Heart left ventricle (tissue), 16 donors: ENCODE measurements around the gene COL23A1. TPM values are rescaled to one million over a fixed set of nuclear protein-coding genes. Genes with fewer than 3 reads are reported as not detected.

Experiments
- ATAC-seq, 4 donors: fragments of 200-7000 bp; cut with Tn5 transposase; one replicate each; pipeline ENCODE4 v1.9.1; 2020 to 2022; ENCODE audit warnings: moderate library complexity in 4 of 4, mild to moderate bottlenecking in 3 of 4, moderate number of reproducible peaks in 1 of 4
- DNase-seq, 5 donors: peaks; one replicate each; pipeline ENCODE4 v3.0.0-alpha.2; 2020
- H3K27ac ChIP-seq, 12 donors: fragments of 200-600 bp; sonication (generic) in 4 of 12; one replicate each; pipeline versions ENCODE4 v1.5.0 to v1.8.0; 2016 to 2022; ENCODE audit warnings: mild to moderate bottlenecking in 2 of 12
- H3K27me3 ChIP-seq, 9 donors: fragments of 200-600 bp; sonication (generic) in 2 of 9; one replicate each; pipeline versions ENCODE4 v1.5.1 to v1.8.0; 2016 to 2022; ENCODE audit warnings: mild to moderate bottlenecking in 3 of 9
- H3K36me3 ChIP-seq, 9 donors: fragments of 200-600 bp; sonication (generic) in 2 of 9; one replicate each; pipeline versions ENCODE4 v1.5.0 to v1.8.0; 2018 to 2022; ENCODE audit warnings: mild to moderate bottlenecking in 2 of 9
- H3K4me1 ChIP-seq, 12 donors: fragments of 200-600 bp; sonication (generic) in 4 of 12; one replicate each; pipeline versions ENCODE4 v1.5.0 to v1.8.0; 2016 to 2022; ENCODE audit warnings: mild to moderate bottlenecking in 3 of 12
- H3K4me3 ChIP-seq, 12 donors: fragments of 200-600 bp; sonication (generic) in 4 of 12; one replicate each; pipeline versions ENCODE4 v1.5.0 to v1.8.0; 2017 to 2022; ENCODE audit warnings: mild to moderate bottlenecking in 9 of 12, moderate library complexity in 4 of 12
- H3K9me3 ChIP-seq, 12 donors: fragments of 200-600 bp; sonication (generic) in 4 of 12; one replicate each; pipeline versions ENCODE4 v1.5.0 to v1.8.0; 2016 to 2022; ENCODE audit warnings: mild to moderate bottlenecking in 1 of 12
- POLR2A ChIP-seq, 2 donors: fragments of 450-650 bp; IDR thresholded peaks; one replicate each; pipeline ENCODE4 v1.6.1; 2017; ENCODE audit warnings: antibody characterized with exemption in 2 of 2, mild to moderate bottlenecking in 2 of 2, moderate library complexity in 2 of 2
- WGBS, 4 donors: extraction: QIAGEN DNeasy Blood & Tissue Kit in 2 of 4; methylation state at CpG; one replicate each; pipeline versions ENCODE4 v1.1.5 to v1.1.7; 2013 to 2018; 5-methylcytosine and 5-hydroxymethylcytosine counted together
- intact Hi-C, 10 donors: fragments of 100-400 bp; cut with DNase I; formaldehyde crosslinking; loops; one replicate each; pipeline versions ENCODE4 v1.11.1 to v1.14.2; 2022
- polyA plus RNA-seq, 2 donors: library from polyadenylated mRNA; stranded (reverse); fragments of 200-250 nt; gene quantifications; one replicate each; pipeline ENCODE4 v1.2.3, GENCODE V29; 2013
- total RNA-seq, 9 donors: library from RNA; depleted of rRNA in 2 of 9; stranded (reverse); fragments of >200 nt in 2 of 9; fragmentation: NEBNext Ultra II Directional in 3 of 9; extraction: Animal tissue kit (Norgen Biotek cat#: 25700) in 3 of 9; gene quantifications; one replicate each; pipeline versions ENCODE4 v1.1.0 to v1.2.4, GENCODE V29; 2016 to 2023
- TF ChIP-seq, protein P1 (sequence below), 12 donors: fragments of 200-600 bp; sonication (generic) in 4 of 12; IDR thresholded peaks; one replicate each; pipeline versions ENCODE4 v1.5.0 to v1.8.0; 2018 to 2022; ENCODE audit warnings: antibody characterized with exemption in 12 of 12, mild to moderate bottlenecking in 5 of 12
- donor health status: ischemic (EF 13 %, LVEDD 7.1; RV severe dilation, severe dysfunction).
- donor health status: healthy with polysubstance abuse.
- donor health status: DM: no; HTN: yes; CAD: no.
- donor health status: DM: no; HTN: no; CAD: no.
- donor health status: ischemic (EF 25% LVEDD 6.9; RV normal size, moderate dysfunction).
- donor health status: ischemic (EF 25% LVEDD 5.7; RV mildly dilated, moderate dysfunction).
- donor health status: healthy.
- donor health status: DM: yes; HTN: yes; CAD: no.
- donor health status: ischemic (EF 35%, LVEDD 5.7; RV mildly dilated, moderate dysfunction).
- donor health status: nonischemic (EF 11% LVEDD 7.7; RV severe dilation, severe dysfunction).
- donor health status: DM: yes; HTN: yes; CAD: no.
- donor health status: PGD.
- donor health status: ischemic (EF 29% LVEDD 5.4; RV normal size, mild dysfunction).
- donor health status: nonischemic (EF 23%, LVEDD 6.1; RV moderate dilation, normal function).

Gene COL23A1
- total and polyA plus RNA-seq, 11 donors: 6.0 to 33.0 (median 18.8) TPM

DNA sequence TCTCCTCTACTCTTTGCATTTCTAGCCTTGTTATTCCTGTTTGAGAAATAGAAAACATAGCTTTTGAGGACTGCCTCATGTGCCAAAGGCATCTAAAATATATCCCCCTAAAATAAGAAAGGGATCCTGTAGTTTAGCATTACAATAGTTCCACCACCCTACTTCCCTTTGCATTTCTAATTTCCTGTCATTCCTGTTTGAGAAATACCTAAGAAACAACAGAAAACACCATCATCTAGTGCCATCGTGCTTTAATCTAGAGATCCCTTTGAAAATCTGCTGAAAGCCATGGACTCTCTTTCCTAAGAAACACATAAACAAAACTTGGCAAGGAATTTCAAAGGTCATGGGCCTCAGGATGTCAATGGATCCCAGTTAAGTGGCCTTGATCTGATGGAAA lies 29.2 kb upstream of the COL23A1 start:
- intact Hi-C loops: no loop called here
- WGBS, 4 donors: 38 to 44% (median 39%) methylated on average over 1 of the region's 1 CpG
- Histone ChIP-seq H3K4me3 (no peak overlapping the region), H3K9me3 (no peaks in the 10 kb centered on the region), H3K27me3 (no peaks in the 10 kb centered on the region), H3K4me1 (peaks cover 6 to 63% (median 38%) of the 10 kb centered on the region in 12 donors), H3K36me3 (peaks cover 0 to 90% (median 88%) of the 10 kb centered on the region in 9 donors), H3K27ac (no peak overlapping the region)
- ATAC-seq (no peak), DNase-seq (no peak)
- TF ChIP-seq, protein P1, sequence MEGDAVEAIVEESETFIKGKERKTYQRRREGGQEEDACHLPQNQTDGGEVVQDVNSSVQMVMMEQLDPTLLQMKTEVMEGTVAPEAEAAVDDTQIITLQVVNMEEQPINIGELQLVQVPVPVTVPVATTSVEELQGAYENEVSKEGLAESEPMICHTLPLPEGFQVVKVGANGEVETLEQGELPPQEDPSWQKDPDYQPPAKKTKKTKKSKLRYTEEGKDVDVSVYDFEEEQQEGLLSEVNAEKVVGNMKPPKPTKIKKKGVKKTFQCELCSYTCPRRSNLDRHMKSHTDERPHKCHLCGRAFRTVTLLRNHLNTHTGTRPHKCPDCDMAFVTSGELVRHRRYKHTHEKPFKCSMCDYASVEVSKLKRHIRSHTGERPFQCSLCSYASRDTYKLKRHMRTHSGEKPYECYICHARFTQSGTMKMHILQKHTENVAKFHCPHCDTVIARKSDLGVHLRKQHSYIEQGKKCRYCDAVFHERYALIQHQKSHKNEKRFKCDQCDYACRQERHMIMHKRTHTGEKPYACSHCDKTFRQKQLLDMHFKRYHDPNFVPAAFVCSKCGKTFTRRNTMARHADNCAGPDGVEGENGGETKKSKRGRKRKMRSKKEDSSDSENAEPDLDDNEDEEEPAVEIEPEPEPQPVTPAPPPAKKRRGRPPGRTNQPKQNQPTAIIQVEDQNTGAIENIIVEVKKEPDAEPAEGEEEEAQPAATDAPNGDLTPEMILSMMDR (IDR thresholded peaks at IDR 0.05): no peak
- no peak for TF ChIP-seq POLR2A (IDR thresholded peaks at IDR 0.05)

- no peak for TF ChIP-seq POLR2A (IDR thresholded peaks at IDR 0.05)
- TF ChIP-seq, protein P1 (IDR thresholded peaks at IDR 0.05): no peak
- 47 to 53% (median 52%) methylated on average over 7 of the region's 7 CpGs for WGBS, 4 donors
- peak overlapping the region in 3 of 12 donors; percentile 11 to 24 (median 22) for H3K27ac ChIP-seq
- H3K4me3 ChIP-seq: no peak overlapping the region
- intact Hi-C loops: no loop called here
- H3K9me3 ChIP-seq: no peaks in the 10 kb centered on the region
- ATAC-seq (peak in 1 of 4 donors; percentile 26), DNase-seq (no peak)
- H3K4me1 ChIP-seq: peaks cover 0 to 13% (median 4%) of the 10 kb centered on the region in 12 donors
- H3K36me3 ChIP-seq: peaks cover 0 to 100% (median 100%) of the 10 kb centered on the region in 9 donors
- H3K27me3 ChIP-seq: no peaks in the 10 kb centered on the region
Measured at GRCh38 chr5:178612299-178612698, 22.1 kb upstream of the COL23A1 start.

GRCh38 chr5:178606269-178606668 lies 16.1 kb upstream of the COL23A1 start:
- H3K36me3 ChIP-seq: peaks cover 0 to 100% (median 99%) of the 10 kb centered on the region in 9 donors

GRCh38 chr5:178605788-178606187 lies 15.6 kb upstream of the COL23A1 start:
- no peak for ATAC-seq
- Histone ChIP-seq H3K27ac (no peak overlapping the region), H3K4me1 (peaks cover 0 to 16% (median 0%) of the 10 kb centered on the region in 12 donors), H3K9me3 (no peaks in the 10 kb centered on the region), H3K4me3 (no peak overlapping the region), H3K36me3 (peaks cover 0 to 100% (median 98%) of the 10 kb centered on the region in 9 donors), H3K27me3 (no peaks in the 10 kb centered on the region)
- intact Hi-C loops: no loop called here
- TF ChIP-seq, protein P1 (IDR thresholded peaks at IDR 0.05): no peak
- no peak for TF ChIP-seq POLR2A (IDR thresholded peaks at IDR 0.05)
- 60 to 70% (median 65%) methylated on average over 3 of the region's 3 CpGs for WGBS, 4 donors
- DNase-seq: no peak

More at GRCh38 chr5:178606269-178606668, 16.1 kb upstream of the COL23A1 start:
- ATAC-seq: peak in 2 of 4 donors; percentile 36
- DNase-seq: no peak
- Histone ChIP-seq H3K27ac (no peak overlapping the region), H3K9me3 (no peaks in the 10 kb centered on the region), H3K27me3 (no peaks in the 10 kb centered on the region), H3K4me3 (no peak overlapping the region), H3K4me1 (peaks cover 0 to 16% (median under 1%) of the 10 kb centered on the region in 12 donors)
- TF ChIP-seq, protein P1 (IDR thresholded peaks at IDR 0.05): no peak
- no peak for TF ChIP-seq POLR2A (IDR thresholded peaks at IDR 0.05)
- WGBS, 4 donors: 57 to 76% (median 67%) methylated on average over 3 of the region's 3 CpGs
- intact Hi-C loops: no loop called here
